ENCODE measurements around the gene CSTPP1.
"Not testable (repeated sequence)": the region's sequence is repeated elsewhere in the genome, so short reads cannot be mapped to it uniquely, and the experiment has no call there.

CSTPP1 gene

GRCh38 chr11:47181271-47181670 lies 244.7 kb downstream of the CSTPP1 start:
- DNase-seq (ENCODE audit: low read depth), result no peak

GRCh38 chr11:47182380-47182779 lies 245.8 kb downstream of the CSTPP1 start:
- no peak for DNase-seq (ENCODE audit: low read depth)

- no peak for DNase-seq (ENCODE audit: low read depth)
Observed at GRCh38 chr11:47183031-47183856, 246.7 kb downstream of the CSTPP1 start.

GRCh38 chr11:47183969-47184368 lies 247.4 kb downstream of the CSTPP1 start:
- no peak for DNase-seq (ENCODE audit: low read depth)

- no peak for DNase-seq (ENCODE audit: low read depth)
Observed at GRCh38 chr11:47184711-47185304, 248.2 kb downstream of the CSTPP1 start.

- DNase-seq (ENCODE audit: low read depth), result no peak
Observed at GRCh38 chr11:47185305-47186075, 248.9 kb downstream of the CSTPP1 start.

GRCh38 chr11:47186076-47186699 lies 249.6 kb downstream of the CSTPP1 start, which contains the start of gene PACSIN3:
Gene PACSIN3, minus strand, starts transcription at chr11:47186434. Its CDS starts 3,707 bp downstream, at chr11:47182727.
- DNase-seq (ENCODE audit: low read depth), result no peak

GRCh38 chr11:47186700-47187695 lies 250.4 kb downstream of the CSTPP1 start:
- no peak for DNase-seq (ENCODE audit: low read depth)

GRCh38 chr11:47187723-47188122 lies 251.2 kb downstream of the CSTPP1 start:
- no peak for DNase-seq (ENCODE audit: low read depth)

- DNase-seq (ENCODE audit: low read depth), result no peak
Observed at GRCh38 chr11:47188259-47188658, 251.7 kb downstream of the CSTPP1 start.

GRCh38 chr11:47189100-47189834 lies 252.7 kb downstream of the CSTPP1 start:
- no peak for DNase-seq (ENCODE audit: low read depth)

GRCh38 chr11:47191137-47191536 lies 254.6 kb downstream of the CSTPP1 start:
- not testable (repeated sequence) for DNase-seq (ENCODE audit: low read depth)

GRCh38 chr11:47192111-47192510 lies 255.6 kb downstream of the CSTPP1 start:
- no peak for DNase-seq (ENCODE audit: low read depth)

- DNase-seq (ENCODE audit: low read depth), result not testable (repeated sequence)
Observed at GRCh38 chr11:47198161-47198560, 261.6 kb downstream of the CSTPP1 start.

GRCh38 chr11:47201015-47201414 lies 264.5 kb downstream of the CSTPP1 start:
- DNase-seq (ENCODE audit: low read depth), result no peak

GRCh38 chr11:47202576-47202975 lies 266.0 kb downstream of the CSTPP1 start:
- DNase-seq (ENCODE audit: low read depth), result no peak

- DNase-seq (ENCODE audit: low read depth), result no peak
Observed at GRCh38 chr11:47204637-47204989, 268.1 kb downstream of the CSTPP1 start.

- not testable (repeated sequence) for DNase-seq (ENCODE audit: low read depth)
Observed at GRCh38 chr11:47206577-47206976, 270.0 kb downstream of the CSTPP1 start.

GRCh38 chr11:47207459-47207858 lies 270.9 kb downstream of the CSTPP1 start:
- no peak for DNase-seq (ENCODE audit: low read depth)

- not testable (repeated sequence) for DNase-seq (ENCODE audit: low read depth)
Observed at GRCh38 chr11:47208008-47208552, 271.5 kb downstream of the CSTPP1 start.
